Activated naive CD4-positive, alpha-beta T cell treated with anti-CD3 and anti-CD28 coated beads, Interleukin-2, amount 50 U/mL, for 24 hours (primary cell): Measurements from ENCODE around the gene PLA2R1.
"Not testable (repeated sequence)": the region's sequence is repeated elsewhere in the genome, so short reads cannot be mapped to it uniquely, and the experiment has no call there.

Experiments used
- H3K27ac Mint-ChIP-seq: one replicate; pipeline ENCODE4 v1.8.0; 2021; ENCODE audit warnings: mild to moderate bottlenecking, mixed read lengths
- H3K27me3 Mint-ChIP-seq: one replicate; pipeline ENCODE4 v1.8.0; 2021; ENCODE audit warnings: mixed read lengths
- H3K36me3 Mint-ChIP-seq: one replicate; pipeline ENCODE4 v1.8.0; 2021; ENCODE audit warnings: mixed read lengths
- H3K4me1 Mint-ChIP-seq: one replicate; pipeline ENCODE4 v1.8.0; 2021; ENCODE audit warnings: mixed read lengths
- H3K4me3 Mint-ChIP-seq: one replicate; pipeline ENCODE4 v1.8.0; 2021; ENCODE audit warnings: mild to moderate bottlenecking, mixed read lengths
- H3K9me3 Mint-ChIP-seq: one replicate; pipeline ENCODE4 v1.8.0; 2021; ENCODE audit warnings: mixed read lengths

The PLA2R1 gene

DNA sequence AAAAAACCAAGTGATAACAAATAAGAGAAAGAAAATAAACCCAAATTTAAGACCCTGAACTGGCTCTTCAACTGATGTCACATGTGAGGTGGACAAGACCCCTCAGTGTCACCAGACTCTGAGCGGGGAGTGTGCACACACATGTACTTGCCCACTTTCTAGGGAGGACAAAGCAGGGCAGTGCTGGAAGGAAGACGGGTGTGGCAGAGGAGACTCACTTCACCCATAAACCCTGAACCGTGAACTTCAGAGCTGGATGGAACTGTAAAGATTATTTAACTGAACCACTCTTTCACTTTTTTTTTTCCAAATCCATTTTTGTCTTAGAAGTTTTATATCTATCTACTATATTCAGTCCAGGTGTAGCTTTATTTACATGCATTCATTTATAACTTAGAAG, 12.3 kb downstream of the PLA2R1 start:
- Mint-ChIP-seq H3K4me1 (no peaks in the 10 kb centered on the region), H3K27me3 (peaks cover 5% of the 10 kb centered on the region), H3K4me3 (no peak overlapping the region)

DNA sequence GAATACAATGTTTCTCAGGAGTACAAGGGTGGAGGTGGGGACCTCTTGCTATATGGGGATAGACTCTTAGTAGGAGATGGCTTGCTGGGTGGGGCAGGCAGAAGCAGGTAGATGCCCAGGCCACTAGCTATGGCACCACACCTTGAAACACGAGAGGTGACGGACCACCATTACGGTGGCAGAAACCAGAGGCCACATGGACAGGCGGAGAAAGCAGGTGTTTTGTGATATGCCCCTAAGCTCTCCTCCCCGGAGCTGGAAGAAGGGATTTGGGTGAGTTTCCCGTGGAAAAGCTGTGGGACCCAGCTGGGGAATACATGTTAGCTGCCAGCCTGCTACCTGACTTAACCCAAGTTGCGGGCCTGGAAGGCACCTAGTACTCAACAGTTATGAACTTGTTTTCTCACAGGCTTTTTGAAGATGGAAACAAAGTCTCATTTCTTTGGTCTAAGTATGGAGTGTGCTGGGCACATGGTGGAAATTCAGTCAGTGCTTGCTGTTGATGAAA, 16.7 kb downstream of the PLA2R1 start:
- Mint-ChIP-seq H3K36me3 (no peaks in the 10 kb centered on the region), H3K4me1 (no peaks in the 10 kb centered on the region), H3K4me3 (no peak overlapping the region), H3K27ac (no peak overlapping the region), H3K27me3 (peaks cover 5% of the 10 kb centered on the region), H3K9me3 (no peaks in the 10 kb centered on the region)

More for the DNA sequence above, 12.3 kb downstream of the PLA2R1 start:
- Mint-ChIP-seq H3K9me3 (no peaks in the 10 kb centered on the region), H3K27ac (no peak overlapping the region), H3K36me3 (no peaks in the 10 kb centered on the region)

DNA sequence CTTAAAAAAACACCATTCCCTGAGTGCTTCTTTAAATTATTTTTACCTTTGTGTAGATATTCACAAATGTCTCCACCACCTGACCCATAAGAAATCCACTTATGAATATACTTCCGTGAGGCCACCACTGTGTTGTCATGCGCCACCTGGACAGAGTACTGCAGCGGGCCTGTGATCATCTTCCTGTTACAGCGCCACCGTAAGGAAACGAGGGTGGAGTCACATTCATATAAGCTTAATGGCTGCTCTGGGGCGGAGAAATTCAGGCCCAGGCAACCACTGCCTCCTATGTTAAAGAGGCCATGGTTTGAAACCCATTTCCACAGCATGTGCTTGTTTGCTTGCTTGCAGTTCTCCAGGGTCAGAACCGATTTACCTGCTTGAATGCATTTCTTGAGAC, 17.7 kb downstream of the PLA2R1 start:
- H3K36me3 Mint-ChIP-seq: no peaks in the 10 kb centered on the region
- H3K27me3 Mint-ChIP-seq: peaks cover 5% of the 10 kb centered on the region
- no peaks in the 10 kb centered on the region for H3K9me3 Mint-ChIP-seq
- H3K4me1 Mint-ChIP-seq: no peaks in the 10 kb centered on the region
- H3K4me3 Mint-ChIP-seq: no peak overlapping the region
- H3K27ac Mint-ChIP-seq: no peak overlapping the region

DNA sequence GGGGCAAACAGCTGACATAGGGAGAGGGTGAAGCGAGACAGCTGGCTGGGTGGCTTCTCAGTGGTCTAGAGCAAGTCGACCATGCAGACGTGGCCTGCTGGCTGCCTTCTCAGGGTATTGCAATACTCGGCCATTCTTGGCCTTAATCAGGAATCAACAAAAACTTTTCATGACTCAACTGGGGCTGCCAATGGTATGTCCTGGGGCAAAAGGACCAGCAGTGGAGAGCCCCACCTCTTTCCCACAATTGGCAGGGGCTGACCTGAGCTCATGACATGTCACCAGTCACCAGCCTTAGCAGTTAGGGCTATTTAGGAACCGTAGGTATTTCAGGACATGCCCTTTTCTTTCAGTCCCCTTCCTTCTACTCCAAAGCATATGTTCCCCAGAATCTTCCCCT, 19.1 kb downstream of the PLA2R1 start:
- no peaks in the 10 kb centered on the region for H3K36me3 Mint-ChIP-seq
- H3K9me3 Mint-ChIP-seq: no peaks in the 10 kb centered on the region
- H3K4me3 Mint-ChIP-seq: no peak overlapping the region
- peaks cover 8% of the 10 kb centered on the region for H3K27me3 Mint-ChIP-seq
- H3K4me1 Mint-ChIP-seq: no peaks in the 10 kb centered on the region
- no peak overlapping the region for H3K27ac Mint-ChIP-seq

DNA sequence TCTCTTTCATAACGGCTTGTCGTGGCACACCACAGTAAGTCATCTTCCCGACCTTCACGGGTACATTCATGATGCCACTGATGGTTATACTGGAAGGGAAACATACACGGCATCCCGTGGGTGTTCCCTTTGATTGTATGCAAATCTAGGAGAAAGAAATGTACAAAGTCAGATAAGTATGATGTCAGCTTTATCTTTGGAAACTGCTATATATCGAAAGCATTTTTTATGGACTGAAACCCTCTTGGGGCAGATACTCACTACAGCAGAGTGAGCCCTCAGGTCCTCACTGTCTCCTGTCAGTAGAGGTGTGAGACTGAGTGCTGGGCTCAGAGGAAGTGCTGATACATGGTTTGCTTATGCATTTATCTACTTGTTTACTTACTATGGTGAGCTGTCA, 20.4 kb downstream of the PLA2R1 start:
- H3K27ac Mint-ChIP-seq: no peak overlapping the region
- H3K27me3 Mint-ChIP-seq: peaks cover 8% of the 10 kb centered on the region
- no peak overlapping the region for H3K4me3 Mint-ChIP-seq
- no peaks in the 10 kb centered on the region for H3K4me1 Mint-ChIP-seq
- H3K9me3 Mint-ChIP-seq: no peaks in the 10 kb centered on the region
- H3K36me3 Mint-ChIP-seq: no peaks in the 10 kb centered on the region

DNA sequence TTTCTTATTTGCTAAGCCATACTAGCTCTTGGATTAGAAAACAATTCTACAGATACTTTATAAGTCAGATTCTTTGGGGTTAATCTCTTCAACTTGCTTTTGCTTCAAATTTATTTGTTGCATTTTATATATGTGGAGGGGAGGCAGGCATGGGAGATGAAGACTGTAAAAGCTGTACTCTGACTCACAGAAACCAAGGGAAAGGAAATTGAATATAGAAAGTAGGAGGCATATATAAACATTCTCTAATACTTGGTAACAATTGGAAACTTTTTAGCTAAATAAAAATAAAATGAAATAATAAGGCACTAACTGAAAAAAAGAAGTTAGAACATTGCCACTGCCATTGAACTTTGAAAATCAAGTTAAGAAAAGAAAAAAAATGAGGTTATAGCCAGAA, 21.3 kb downstream of the PLA2R1 start:
- H3K27me3 Mint-ChIP-seq: peaks cover 8% of the 10 kb centered on the region
- H3K4me3 Mint-ChIP-seq: no peak overlapping the region
- no peaks in the 10 kb centered on the region for H3K36me3 Mint-ChIP-seq
- no peaks in the 10 kb centered on the region for H3K4me1 Mint-ChIP-seq
- no peak overlapping the region for H3K27ac Mint-ChIP-seq
- no peaks in the 10 kb centered on the region for H3K9me3 Mint-ChIP-seq

DNA sequence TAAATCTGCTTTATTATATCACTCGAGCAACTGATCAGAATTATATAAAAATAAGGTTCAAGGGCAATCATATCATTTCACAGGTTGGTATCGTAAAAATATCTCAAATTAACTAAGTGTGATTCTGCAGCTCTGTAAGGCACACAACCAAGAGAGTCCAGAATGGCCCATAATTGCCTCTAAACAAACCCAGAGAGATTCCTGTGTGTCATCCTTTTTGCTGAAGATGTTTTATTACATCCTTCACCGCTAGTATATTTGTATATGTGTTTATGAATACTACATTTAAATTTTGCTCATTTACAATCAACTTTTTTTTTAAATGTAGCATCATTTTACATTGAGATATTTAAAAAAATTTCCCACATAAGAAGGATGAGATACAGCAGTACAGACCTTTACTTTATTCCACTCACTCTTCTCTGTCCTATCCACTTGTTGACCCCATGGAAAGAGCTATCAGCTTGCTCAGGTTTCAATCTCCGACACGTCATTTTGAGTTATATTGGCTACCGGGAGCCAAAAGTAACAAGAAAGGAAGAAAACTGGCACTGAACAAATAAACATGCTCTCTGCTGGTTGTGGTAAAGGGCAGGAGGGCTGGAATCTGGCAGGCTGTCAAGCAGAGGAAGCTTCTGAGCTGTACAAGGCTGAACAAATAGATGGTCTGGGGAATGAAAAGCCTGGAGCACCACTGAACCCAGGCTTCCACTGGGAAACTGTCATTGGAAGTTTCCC, 23.1 kb downstream of the PLA2R1 start:
- Mint-ChIP-seq H3K36me3 (no peaks in the 10 kb centered on the region), H3K9me3 (no peaks in the 10 kb centered on the region), H3K4me3 (no peak overlapping the region), H3K4me1 (no peaks in the 10 kb centered on the region), H3K27ac (no peak overlapping the region), H3K27me3 (peaks cover 8% of the 10 kb centered on the region)

DNA sequence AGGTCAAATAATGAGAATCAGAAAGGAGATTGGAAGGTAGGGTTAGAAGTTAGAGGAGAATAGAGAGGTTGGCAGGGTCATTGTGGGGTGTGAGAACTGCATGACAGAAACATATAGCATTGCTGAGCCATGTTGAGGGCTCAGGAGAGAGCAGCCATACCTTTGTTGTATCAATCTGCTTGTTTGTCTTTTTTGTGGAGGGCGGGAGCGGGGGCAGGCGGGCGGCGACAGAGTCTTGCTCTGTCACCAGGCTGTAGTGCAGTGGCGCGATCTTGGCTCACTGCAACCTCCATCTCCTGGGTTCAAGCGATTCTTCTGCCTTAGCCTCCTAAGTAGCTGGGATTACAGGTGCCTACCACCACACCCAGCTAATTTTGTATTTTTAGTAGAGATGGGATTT, 23.8 kb downstream of the PLA2R1 start:
- not testable (repeated sequence) for H3K36me3 Mint-ChIP-seq, H3K27ac Mint-ChIP-seq, H3K4me1 Mint-ChIP-seq, H3K9me3 Mint-ChIP-seq, H3K4me3 Mint-ChIP-seq, H3K27me3 Mint-ChIP-seq

DNA sequence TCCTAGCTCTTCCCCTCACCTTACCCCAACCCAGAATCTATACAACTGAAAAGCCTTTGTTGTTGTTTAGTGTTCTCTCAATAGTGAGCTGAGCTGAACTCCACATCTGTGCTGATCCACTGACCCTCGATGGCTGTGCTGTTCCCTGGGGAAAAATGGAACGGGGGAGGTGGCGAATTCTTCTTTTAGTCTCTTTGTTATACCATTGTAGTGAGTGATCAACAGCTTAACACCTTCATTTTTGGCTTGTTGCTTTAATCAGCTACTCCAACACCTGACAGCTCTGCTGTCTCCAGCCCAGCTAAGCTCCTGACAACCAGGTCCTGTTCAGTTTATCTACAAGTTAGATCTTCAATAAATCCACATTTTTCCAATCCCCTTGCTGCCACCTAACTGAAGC, 25.7 kb downstream of the PLA2R1 start:
- Mint-ChIP-seq H3K36me3 (no peaks in the 10 kb centered on the region), H3K4me3 (no peak overlapping the region), H3K27ac (no peak overlapping the region), H3K27me3 (peaks cover 2% of the 10 kb centered on the region), H3K9me3 (no peaks in the 10 kb centered on the region), H3K4me1 (no peaks in the 10 kb centered on the region)

DNA sequence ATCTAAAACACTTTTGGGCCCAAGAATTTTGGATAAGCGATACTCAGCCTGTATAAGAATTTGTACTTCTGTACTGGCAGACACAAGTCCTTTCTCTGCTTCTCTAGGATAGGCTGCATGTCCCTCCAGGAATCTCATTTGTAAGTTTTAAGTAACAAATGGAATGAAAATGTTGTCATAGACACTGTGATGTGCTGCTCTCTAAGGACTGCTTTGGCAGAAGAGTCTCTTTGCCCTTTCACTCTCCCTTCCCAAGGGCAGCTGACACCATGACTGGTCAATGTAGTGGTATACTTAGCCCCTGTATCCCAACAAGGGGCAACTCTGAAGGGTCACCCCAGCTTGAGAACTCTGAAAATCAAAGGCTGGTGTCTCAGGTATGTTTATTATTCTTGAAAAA, 27.3 kb downstream of the PLA2R1 start:
- H3K36me3 Mint-ChIP-seq: no peaks in the 10 kb centered on the region
- no peak overlapping the region for H3K4me3 Mint-ChIP-seq
- no peaks in the 10 kb centered on the region for H3K9me3 Mint-ChIP-seq
- peaks cover 2% of the 10 kb centered on the region for H3K27me3 Mint-ChIP-seq
- no peaks in the 10 kb centered on the region for H3K4me1 Mint-ChIP-seq
- no peak overlapping the region for H3K27ac Mint-ChIP-seq

DNA sequence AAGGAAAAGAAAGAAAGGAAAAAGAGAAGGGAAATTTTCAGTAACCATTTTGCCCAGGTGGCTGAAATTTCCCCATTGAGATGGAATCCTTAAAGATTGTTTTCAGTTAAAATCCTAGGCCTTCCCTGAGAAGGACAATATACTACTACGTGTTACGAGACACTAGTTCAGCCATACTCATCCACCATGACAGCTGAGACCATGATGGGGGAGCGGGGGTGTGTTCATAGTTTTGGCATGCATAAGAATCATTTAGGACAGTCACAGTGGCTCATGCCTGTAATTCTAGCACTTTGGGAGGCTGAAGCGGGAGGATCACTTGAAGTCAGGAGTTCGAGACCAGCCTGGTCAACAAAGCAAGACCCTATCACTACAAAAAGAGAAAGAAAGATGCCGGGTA, 28.0 kb downstream of the PLA2R1 start:
- Mint-ChIP-seq H3K27ac (no peak overlapping the region), H3K9me3 (no peaks in the 10 kb centered on the region), H3K4me1 (no peaks in the 10 kb centered on the region), H3K4me3 (no peak overlapping the region), H3K27me3 (peaks cover 1% of the 10 kb centered on the region), H3K36me3 (no peaks in the 10 kb centered on the region)

DNA sequence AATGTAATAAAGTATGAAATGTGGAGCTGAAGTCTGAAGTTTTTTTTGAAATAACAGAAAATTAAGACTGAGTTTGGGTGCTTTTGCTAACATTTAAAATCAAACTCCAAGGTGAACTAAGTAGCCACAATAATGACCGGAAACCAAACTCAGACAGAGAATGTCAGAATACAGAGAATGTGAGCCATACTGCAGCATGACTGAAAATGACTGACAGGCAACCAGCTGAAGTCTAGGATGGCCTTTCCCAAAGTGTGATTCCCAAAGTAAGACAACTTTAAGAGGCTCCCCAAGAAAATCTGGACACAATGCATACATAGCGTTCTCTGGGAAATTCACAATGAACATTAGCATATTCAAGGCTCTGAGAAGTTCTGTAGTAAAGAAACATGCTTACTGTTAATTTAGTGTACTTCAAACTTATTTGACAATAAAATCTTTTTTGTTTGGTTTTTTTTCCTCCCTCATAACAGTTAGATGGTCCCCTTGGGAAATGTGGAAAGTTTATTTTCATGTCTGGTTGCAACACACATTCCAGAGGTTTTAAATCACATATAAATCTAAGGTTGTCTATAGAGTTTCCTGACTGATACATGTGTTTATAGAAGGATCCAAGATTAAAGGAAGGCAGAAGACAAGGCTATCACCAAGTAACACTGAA, 28.6 kb downstream of the PLA2R1 start:
- Mint-ChIP-seq H3K27ac (no peak overlapping the region), H3K27me3 (peaks cover 2% of the 10 kb centered on the region), H3K4me3 (no peak overlapping the region), H3K9me3 (no peaks in the 10 kb centered on the region), H3K36me3 (no peaks in the 10 kb centered on the region), H3K4me1 (no peaks in the 10 kb centered on the region)

DNA sequence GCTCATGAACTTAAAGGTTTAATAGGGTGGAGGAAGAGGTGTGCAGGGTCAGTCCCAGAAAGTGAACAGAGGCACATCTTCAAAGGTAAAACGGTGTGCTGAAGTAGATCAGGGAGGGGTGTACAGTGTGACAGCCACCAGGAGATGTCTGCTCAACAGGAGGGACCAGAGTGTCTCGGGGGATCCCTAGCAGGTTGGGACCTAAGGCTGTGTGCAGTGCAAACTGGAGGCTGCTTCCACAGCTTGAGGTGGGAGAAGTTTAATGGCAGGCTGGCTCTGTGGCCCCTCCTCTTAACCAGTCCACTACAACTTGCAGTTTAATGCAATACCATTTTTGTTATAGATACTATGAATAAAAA, 33.2 kb downstream of the PLA2R1 start:
- Mint-ChIP-seq H3K4me1 (no peaks in the 10 kb centered on the region), H3K27me3 (peaks cover 8% of the 10 kb centered on the region), H3K9me3 (no peaks in the 10 kb centered on the region), H3K4me3 (no peak overlapping the region), H3K36me3 (no peaks in the 10 kb centered on the region), H3K27ac (no peak overlapping the region)

DNA sequence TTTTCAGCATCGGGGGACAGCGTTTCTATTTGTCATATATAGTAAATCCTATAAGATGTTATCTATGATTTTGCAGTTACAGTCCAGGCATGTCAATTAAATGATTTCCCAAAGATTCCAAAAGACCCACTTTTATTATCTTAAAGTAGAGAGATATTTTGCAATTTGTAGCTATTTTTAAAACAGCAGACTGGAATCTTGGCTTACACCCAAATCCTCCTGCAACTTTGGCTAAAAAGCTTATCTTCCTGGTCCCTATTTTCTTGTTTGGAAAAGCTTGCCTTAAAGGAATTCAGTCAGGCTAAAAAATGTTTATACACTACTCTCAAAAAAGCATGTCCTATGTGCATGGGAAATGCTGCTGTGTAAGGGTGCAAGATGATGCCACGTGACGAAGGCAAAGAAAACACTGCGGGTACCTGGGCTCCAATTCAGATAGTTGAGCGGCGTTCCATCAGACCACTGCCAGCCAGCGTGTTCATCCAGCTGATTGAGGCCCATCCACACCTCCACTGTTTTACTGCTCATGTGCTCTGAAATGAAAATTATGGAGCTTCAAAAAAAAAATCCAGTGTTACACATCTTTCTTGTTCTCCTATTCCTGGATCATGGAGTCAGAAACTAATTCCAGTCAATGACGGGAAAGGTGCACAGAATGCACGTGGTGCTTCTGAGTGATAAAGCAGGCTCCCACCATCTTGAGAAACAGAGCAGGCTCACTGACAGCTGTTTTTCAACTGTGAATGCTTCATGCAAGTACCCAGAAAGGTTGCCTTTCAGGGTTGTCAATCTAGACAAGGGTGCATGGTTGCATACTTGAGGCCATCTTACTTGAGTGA, 33.8 kb downstream of the PLA2R1 start:
- no peaks in the 10 kb centered on the region for H3K36me3 Mint-ChIP-seq
- H3K9me3 Mint-ChIP-seq: no peaks in the 10 kb centered on the region
- H3K27ac Mint-ChIP-seq: no peak overlapping the region
- H3K27me3 Mint-ChIP-seq: peaks cover 10% of the 10 kb centered on the region
- no peaks in the 10 kb centered on the region for H3K4me1 Mint-ChIP-seq
- H3K4me3 Mint-ChIP-seq: no peak overlapping the region

DNA sequence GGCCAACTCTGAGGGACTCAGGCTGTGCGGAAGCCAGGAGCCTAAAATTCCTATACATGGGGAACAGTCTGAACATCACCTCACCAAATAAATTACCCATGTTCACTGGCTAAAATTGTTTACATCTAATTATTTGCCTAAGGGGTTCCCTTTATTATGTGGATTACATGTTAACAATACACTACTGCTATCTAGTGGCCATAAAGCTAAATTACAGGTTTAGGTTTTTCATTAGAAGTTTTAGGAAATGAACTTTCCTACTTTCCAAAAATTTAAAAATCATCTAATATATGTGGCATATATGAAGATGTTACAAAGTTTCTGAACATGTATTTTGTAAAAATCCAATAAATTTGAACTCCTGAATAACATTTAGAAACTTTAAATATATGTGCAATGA, 40.3 kb downstream of the PLA2R1 start:
- Mint-ChIP-seq H3K9me3 (no peaks in the 10 kb centered on the region), H3K27me3 (peaks cover 12% of the 10 kb centered on the region), H3K27ac (no peak overlapping the region), H3K36me3 (no peaks in the 10 kb centered on the region), H3K4me3 (no peak overlapping the region), H3K4me1 (no peaks in the 10 kb centered on the region)
